Right ventricle myocardium superior (tissue), 1 donor: ENCODE measurements around the gene SNRNP27. TPM values are rescaled to one million over a fixed set of nuclear protein-coding genes. Genes with fewer than 3 reads are reported as not detected.
"Not testable (repeated sequence)": the region's sequence is repeated elsewhere in the genome, so short reads cannot be mapped to it uniquely, and the experiment has no call there.

Experiments
- ATAC-seq: fragments of 200-7000 bp; cut with Tn5 transposase; one replicate; pipeline ENCODE4 v1.9.1; 2020; ENCODE audit warnings: mild to moderate bottlenecking; ENCODE audit not compliant: poor library complexity
- DNase-seq: peaks from one replicate; pipeline ENCODE4 v3.0.0-alpha.2; 2020
- intact Hi-C: fragments of 100-400 bp; cut with DNase I; formaldehyde crosslinking; loops from one replicate; pipeline ENCODE4 v1.11.2; 2022
- long read RNA-seq: library from polyadenylated mRNA; unstranded; transcript quantifications from one replicate; pipeline ENCODE4 v2.0.0, GENCODE V29; 2021
- total RNA-seq: library from RNA; stranded (reverse); fragmentation: NEBNext Ultra II Directional; extraction: Animal tissue kit (Norgen Biotek cat#: 25700); gene quantifications from one replicate; pipeline ENCODE4 v1.2.1, GENCODE V29; 2021
- donor health status: DM: no; HTN: yes; CAD: no; lungs with severe emphysema.

SNRNP27 gene, protein sequence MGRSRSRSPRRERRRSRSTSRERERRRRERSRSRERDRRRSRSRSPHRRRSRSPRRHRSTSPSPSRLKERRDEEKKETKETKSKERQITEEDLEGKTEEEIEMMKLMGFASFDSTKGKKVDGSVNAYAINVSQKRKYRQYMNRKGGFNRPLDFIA
- 54.6 TPM for total RNA-seq
- long read RNA-seq, transcript SNRNP27-201 (6 exons, 1,802 nt) = major isoform, 60 of 67 reads
- long read RNA-seq, partial matches to known transcripts = 5 of 67 reads
- long read RNA-seq, other reads (novel, unspliced or antisense) = 1 of 67 reads

DNA sequence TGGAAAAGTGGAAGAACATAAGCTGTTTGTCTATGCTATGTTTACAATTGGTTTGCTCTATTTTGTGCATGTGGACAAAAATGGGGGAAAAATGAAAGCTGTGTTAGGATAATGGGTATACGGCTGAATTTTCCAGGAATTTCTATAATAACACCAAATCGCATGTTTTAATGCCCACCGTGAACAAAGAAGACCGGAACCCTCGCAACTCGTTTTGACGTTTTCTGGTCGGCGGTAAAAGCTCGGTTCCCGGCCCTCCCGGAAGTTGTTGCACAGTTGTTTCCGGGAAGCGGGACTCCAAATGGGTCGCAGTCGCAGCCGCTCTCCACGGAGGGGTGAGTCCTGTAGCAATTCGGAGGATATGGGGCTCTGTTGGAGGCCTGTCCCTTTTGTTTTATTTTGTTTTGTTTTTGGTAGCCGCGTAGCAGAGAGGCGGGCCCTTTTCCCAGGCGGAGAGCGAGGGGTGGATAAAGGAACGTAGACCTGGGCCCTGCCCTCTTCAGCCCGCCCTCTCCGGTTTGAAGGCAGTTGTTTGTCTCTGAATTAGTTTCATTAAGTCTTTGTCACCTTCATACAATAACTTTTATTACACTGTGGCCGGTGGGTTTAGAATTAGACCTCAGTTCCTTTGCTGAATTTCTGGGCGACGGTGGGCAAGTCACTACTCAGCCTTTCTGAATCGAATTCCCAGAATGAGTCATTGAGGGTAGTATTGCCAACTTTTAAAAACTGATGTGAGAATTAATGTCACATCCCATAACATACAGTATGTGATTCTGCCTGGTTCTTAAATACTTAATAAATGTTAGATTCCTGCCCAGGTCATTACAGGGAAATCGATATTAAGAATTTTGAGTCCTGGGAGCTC is at the start of gene SNRNP27:
SNRNP27 (plus strand) TSS at position 273 of the 868 bp plus-strand sequence; CDS start at position 302, 29 bp downstream.
- intact Hi-C loops = no loop called here
- ATAC-seq (peak; percentile 95), DNase-seq (peak; percentile 83)

DNA sequence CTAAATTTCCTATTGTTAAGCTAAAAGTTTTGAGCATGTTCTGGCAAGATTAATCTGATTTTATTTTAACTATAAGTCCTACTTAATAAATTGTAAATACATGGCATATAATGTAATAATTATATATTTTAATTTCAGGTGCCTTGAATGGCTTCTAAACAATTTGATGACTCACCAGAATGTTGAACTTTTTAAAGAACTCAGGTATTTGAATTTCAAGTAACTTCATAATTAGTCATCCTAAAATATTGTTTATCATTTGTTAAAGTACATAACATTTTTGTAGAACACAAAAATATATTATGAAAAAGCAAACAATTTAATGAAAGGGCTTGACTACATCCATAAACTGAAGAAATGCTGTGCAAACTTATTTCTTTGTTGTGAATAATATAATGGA is 49.8 kb upstream of the SNRNP27 start:
- ATAC-seq (no peak), DNase-seq (no peak)
- intact Hi-C loops = no loop called here

DNA sequence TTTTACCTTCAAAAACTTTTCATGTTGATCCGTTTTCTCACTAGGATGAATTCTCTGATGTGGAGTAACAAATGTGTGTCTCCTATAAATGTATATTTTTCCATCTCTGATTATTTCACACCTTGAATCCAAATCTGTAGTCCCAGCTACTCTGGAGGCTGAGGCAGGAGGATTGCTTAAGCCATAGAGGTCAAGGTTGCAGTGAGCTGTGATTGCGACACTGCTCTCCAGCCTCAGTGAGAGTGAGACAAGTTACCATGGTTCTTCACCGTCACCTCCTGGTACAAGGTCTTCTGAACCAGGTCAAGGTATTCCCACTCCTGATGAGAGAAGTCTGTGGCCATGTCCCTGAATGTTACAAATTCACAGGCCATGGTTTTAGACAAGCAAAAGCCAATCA is 49.2 kb upstream of the SNRNP27 start:
- intact Hi-C loops = no loop called here
- ATAC-seq (no peak), DNase-seq (no peak)

DNA sequence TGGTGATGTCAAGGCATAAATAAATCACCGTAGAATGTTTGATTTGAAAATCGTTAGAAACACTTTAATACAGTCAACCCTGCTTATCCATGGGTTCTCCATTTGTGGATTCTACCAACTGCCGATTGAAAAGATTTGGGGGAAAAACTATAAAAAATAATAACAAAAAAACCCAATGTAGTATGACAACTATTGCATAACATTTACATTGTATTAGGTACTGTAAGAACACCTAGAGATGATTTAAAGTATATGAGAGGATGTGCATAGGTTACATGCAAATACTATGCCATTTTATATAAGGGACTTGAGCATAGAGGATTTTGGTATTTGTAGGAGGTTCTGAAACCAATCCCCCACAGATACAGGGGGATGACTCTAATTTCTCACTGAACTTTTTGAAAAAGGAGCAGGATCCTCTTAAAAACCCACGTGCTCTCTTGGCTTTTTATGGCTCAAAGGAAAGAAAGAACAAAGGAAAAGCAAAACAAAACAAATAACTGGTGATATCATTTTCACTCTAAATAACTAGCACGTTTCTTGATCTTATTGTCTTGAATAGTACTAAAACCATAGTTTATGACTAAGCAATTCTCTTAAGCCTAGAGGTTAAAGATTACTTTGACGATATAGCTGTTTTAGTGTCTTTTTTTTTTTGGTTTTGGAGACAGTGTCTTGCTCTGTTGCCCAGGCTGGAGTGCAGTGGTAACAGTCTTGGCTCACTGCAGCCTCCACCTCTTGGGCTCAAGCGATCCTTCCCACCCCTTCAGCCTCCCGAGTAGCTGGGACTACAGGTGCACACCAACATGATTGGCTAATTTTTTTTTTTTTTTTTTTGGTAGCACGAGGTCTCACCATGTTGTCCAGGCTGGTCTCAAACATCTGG is 47.3 kb upstream of the SNRNP27 start:
- DNase-seq (no peak), ATAC-seq (no peak)
- intact Hi-C loops = no loop called here

DNA sequence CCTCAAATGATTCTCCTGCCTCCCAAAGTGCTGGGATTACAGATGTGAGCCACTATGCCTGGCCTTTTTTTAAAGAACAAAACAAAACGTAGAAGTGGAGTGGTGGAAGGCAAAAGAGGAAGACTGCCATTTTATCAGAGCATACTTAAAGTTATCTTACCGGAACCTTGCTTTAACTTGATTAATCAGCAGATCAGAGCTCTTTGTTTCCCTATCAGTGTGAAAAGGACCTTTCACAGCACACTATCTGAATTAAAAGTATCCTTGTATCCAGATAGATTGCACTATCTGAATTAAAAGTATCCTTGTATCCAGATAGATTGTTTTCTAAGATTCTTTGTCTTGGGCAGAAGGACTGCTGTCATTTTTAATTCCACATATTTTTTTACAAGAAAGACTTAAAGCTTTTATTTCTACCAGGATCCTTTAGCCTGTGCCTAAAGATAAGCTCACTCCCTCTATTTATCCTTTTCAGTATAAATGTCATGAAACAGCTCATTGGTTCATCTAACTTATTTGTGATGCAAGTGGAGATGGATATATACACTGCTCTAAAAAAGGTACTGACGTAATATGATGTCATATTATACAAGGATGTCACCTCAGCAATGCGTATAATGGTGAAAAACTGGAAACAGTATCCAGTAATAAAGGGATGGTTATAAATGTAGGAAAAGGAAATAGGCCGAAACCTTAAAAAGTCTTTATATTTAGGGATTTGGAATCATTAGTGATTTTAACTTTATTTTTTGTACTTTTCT is 46.5 kb upstream of the SNRNP27 start:
- no peak for ATAC-seq
- intact Hi-C loops = no loop called here
- no peak for DNase-seq

DNA sequence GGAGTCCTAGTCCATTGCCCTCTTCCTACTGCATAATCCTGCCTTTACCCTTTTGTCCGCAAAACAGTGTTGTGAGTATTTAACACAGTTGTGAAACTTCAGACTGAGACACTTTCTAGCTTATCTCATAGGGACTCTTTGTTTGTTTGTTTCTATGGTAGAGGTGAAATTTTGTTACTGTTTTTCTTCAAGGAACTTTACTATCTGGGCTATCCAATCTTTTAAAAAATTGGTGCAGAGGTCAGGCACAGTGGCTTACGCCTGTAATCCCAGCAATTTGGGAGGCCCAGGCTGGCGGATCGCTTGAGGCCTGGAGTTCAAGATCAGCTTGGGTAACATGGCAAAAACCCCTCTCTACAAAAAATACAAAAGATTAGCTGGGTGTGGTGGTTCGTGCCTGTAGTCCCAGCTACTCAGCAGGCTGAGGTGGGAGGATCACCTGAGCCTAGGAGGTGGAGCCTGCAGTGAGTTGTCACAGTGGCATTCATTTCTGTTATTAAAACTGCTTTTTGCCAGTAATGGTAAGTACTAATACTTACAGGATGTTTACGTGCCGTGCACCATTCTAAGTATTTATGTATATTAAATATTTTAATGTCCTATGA is 45.5 kb upstream of the SNRNP27 start:
- no peak for DNase-seq
- intact Hi-C loops = no loop called here
- ATAC-seq = no peak

DNA sequence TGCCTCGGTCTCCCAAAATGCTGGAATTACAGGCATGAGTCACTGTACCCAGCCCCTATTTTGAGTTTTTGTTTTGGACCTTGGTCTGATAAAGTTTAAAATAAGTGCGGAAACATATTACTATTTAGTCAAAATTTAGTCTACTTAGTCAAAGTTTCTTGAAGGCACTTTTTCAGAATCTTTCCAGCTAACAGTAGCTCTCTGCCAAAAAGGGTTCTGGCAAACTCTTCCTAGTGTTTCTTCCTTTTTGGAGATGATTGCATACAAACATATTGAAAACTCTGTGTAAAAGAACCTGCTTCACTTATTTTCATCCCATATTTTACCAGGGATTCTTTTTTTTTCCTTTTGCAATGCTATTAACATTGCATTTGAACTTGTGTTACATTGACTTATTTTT is 35.5 kb upstream of the SNRNP27 start:
- intact Hi-C loops = no loop called here
- ATAC-seq (no peak), DNase-seq (no peak)

DNA sequence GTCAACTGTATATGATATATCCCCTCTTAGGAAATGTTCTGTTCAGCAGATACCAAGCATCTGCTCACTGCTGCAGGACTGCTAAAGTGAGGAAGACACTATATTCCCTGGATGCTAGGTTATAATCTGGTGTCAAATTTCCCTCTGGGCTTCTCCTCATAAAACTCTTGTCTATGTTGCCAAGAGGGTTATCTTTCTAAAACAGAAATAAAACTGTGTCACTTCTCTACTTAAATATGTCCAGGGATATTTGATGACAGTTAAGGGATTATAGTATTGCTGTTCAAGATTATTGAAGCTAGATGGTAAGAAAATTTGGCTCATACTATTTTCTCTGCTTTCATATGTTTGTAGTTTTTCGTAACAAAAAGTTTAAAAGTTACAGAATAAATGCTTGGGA is 30.5 kb upstream of the SNRNP27 start:
- DNase-seq (no peak), ATAC-seq (no peak)
- intact Hi-C loops = no loop called here

DNA sequence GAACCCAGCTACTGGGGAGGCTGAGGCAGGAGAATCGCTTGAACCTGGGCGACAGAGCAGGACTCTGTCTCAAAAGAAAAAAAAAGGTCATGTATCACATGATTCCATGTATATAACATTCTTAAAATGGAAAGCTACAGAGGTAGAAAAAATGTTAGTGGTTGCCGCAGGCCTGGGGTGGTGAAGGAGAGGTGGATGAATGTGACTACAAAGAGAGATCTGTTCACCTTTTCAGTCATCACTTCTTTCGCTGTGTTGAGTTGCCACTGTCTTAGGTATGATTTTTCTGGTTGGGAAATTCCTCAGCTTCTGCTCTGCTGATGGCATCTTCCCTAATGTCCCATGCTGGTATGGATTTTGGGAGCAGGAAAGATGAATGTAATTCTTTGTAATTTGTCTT is 5.3 kb upstream of the SNRNP27 start:
- intact Hi-C loops = no loop called here
- DNase-seq = no peak
- no peak for ATAC-seq

DNA sequence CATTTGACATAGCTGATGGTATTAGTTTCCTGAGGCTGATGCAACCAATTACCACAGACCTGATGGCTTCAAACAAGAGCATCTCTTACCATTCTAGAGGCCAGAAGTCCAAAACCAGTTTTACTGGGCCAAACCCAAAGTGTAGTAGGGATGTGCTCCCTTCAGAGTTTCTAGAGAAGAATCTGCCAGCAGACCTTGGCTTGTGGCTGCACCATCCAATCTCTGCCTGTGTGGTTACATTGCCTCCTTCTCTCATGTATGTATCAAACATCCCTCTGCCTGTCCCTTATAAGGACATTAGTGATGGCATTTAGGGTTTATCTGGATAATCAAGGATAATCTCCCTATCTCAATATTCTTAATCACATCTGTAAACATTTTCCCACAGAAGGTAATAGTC is 4.5 kb upstream of the SNRNP27 start:
- intact Hi-C loops = no loop called here
- ATAC-seq = no peak
- no peak for DNase-seq

DNA sequence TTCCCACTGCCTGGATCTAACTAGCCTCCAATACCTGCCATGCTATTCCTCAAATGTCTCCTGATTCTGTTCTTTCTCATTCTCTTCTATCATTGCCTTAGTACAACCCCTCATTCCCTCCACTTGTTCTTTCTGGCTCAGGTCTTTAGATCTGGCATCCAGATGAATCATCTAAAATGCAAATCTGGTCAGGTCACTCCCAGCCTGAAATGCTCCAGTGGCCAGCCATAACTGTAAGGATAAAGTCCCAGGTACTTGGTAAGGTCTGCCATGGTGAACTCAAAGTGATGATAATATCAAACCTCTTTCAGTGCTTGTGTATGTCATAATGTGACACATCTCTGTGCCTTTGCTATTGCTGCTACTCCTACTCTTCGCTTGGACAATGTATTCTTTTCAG is 2.9 kb upstream of the SNRNP27 start:
- DNase-seq (no peak), ATAC-seq (no peak)
- intact Hi-C loops = no loop called here

DNA sequence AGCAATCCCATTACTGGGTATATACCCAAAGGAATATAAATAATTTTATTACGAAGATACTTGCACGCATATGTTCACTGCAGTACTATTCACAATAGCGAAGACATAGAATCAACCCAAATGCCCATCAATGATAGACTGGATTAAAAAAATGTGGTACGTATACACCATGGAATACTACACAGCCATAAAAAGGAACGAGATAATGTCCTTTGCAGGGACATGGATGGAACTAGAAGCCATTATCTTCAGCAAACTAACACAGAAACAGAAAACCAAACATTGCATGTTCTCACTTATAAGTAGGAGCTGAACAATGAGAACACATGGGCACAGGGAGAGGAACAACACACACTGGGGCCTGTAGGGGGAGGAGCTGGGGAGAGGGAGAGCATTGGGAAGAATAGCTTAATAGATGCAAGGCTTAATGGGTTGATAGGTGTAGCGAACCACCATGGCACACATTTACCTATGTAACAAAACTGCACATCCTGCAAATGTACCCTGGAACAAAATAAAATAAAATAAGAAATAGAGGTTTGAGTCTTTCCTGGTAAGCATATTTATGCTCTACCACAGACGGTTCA is 825 bp upstream of the SNRNP27 start:
- ATAC-seq, intact Hi-C loops, DNase-seq: not testable (repeated sequence)

DNA sequence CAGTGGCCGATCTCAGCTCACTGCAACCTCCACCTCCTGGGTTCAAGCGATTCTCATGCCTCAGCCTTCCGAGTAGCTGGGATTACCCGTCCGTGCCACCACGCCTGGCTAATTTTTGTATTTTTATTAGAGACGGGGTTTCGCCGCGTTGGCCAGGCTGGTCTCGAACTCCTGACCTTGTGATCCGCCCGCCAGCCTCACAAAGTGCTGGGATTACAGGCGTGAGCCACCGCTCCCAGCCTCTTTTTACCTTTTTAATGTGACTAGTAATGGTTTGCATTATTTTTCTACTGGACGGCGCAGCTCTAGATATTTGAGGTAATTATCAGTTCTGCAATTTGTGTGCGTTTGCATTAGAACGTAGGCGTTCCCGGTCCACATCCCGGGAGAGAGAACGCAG is 981 bp downstream of the SNRNP27 start:
- ATAC-seq, intact Hi-C loops, DNase-seq: not testable (repeated sequence)

DNA sequence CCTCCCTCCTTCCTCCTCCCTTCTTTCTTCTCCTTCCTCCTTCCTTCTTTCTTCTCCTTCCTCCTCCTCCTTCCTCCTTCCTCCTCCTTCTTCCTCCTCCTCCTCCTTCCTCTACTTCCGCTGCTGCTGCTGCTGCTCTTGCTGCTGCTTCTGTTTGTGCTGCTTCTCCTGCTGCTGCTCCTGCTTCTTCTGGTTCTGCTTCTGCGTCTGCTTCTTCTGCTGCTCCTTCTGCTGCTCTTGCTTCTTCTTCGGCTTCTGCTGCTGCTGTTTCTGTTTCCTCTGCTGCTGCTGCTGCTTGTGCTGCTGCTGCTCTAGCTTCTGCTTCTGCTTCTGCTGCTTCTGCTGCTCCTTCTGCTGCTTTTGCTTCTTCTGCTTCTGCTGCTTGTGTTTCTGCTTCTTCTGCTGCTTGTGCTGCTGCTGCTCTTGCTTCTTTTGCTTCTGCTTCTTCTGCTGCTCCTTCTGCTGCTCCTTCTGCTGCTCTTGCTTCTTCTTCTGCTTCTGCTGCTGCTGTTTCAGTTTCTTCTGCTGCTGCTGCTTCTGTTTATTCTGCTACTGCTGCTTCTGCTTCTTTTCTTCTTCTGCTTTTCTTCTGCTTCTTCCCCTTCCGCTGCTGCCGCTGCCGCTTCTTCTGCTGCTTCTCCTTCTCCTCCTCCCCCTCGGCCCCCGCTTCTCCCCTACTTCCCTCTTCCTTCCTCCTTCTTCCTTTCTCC is 8.6 kb downstream of the SNRNP27 start:
- DNase-seq (peak; percentile 63), ATAC-seq (peak; percentile 41)
- intact Hi-C loops = no loop called here

DNA sequence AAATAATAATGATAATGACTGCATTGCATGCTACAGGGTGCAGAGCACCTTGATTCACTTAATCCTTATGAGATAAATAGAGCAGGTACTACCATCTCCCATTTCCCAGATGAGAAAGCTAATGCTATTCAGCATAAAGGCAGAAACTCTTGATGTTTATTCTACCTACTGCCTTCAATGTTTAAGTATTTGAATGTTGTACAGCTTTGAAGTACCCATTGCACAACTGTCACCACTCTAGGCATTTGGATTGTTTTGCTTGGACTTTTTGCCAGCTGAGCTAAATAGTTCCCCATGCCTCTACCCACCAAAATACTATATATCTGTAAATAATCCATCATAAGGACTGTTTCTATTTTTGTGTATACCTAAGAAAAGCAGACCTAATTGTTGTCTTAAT is 13.5 kb downstream of the SNRNP27 start:
- ATAC-seq = no peak
- intact Hi-C loops = no loop called here
- no peak for DNase-seq

DNA sequence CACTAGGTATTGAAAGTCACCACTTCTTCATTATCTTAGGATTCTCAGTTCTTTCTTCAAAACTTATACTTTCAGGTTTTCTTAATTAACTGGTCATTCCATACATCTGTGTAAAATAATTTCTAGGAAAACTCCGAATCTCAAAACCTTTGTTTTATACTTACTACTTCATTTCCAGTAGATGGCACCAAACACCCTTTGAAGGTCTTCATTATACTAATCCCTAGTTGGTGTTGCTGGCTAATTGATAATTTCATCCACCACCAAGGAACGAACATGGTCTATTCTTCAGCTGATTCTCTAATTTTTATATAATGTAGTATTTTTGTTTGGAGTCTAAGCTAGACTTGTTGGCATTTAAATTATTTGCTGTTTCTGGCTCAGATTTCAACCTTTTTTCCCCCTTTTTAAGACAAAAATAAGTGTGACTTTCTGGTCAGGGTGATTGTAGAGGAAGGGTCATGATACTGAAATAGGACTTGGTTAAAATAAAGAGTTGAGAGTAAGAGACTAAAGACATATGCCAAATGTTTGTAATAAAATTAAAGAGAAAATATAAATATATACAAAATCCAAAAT is 18.3 kb downstream of the SNRNP27 start:
- ATAC-seq (no peak), DNase-seq (no peak)
- intact Hi-C loops = loop anchor here (5.0 to 10.0 kb wide), 2 partner anchors 175 to 383 kb away; partner anchors contain the start of genes PCBP1 and SNRPG
